Panc1 (cell line): Measurements from ENCODE around the gene USP32.

ENCODE experiments used
- CTCF ChIP-seq: fragments of 450-650 bp; IDR thresholded peaks from 2 replicates; pipeline ENCODE4 v1.5.1; 2017; ENCODE audit warnings: mild to moderate bottlenecking
- POLR2AphosphoS5 ChIP-seq: IDR thresholded peaks from 2 replicates; pipeline ENCODE4 v1.6.1; 2012; ENCODE audit warnings: mild to moderate bottlenecking, low read depth, low read length, moderate library complexity
- REST ChIP-seq, 2 experiments: IDR thresholded peaks; 2 replicates each; pipeline ENCODE4 v1.6.1; 2011 to 2012; ENCODE audit warnings: low read depth in 2 of 2, control low read depth in 1 of 2, low read length in 1 of 2, mild to moderate bottlenecking in 1 of 2, moderate library complexity in 1 of 2; ENCODE audit not compliant: insufficient read depth in 1 of 2

GRCh38 chr17:60135951-60136666, 255.8 kb downstream of the USP32 start:
- TF ChIP-seq POLR2AphosphoS5, result no peak
- TF ChIP-seq CTCF, result no peak
- no peak for TF ChIP-seq REST (IDR thresholded peaks at IDR 0.05; ENCODE audit: insufficient read depth in 1 of 2, low read depth in 2 of 2, low read length in 1 of 2)
